Bronchial epithelial cell (primary cell): Measurements from ENCODE around the gene PDE5A. TPM values are rescaled to one million over a fixed set of nuclear protein-coding genes. Genes with fewer than 3 reads are reported as not detected.

Source experiments
- DNase-seq: peaks from one replicate; pipeline ENCODE4 v3.0.0-alpha.2; 2010; ENCODE audit warnings: low read depth
- FAIRE-seq: peaks from 2 replicates; lab custom pipeline; 2011; peaks lifted over from hg19 to GRCh38; lab: Jason Lieb, UNC
- H3K27me3 ChIP-seq: 2 replicates; pipeline ENCODE4 v1.5.1; 2011; ENCODE audit warnings: low read length; ENCODE audit not compliant: control insufficient read depth, insufficient read depth
- H3K36me3 ChIP-seq: 2 replicates; pipeline ENCODE4 v1.5.1; 2011; ENCODE audit warnings: low read length; ENCODE audit not compliant: control insufficient read depth, insufficient read depth
- H3K4me3 ChIP-seq: 2 replicates; pipeline ENCODE4 v1.5.1; 2011; ENCODE audit warnings: mild to moderate bottlenecking, low read depth, low read length, control low read depth
- total RNA-seq: library from RNA; depleted of rRNA; stranded (reverse); fragments of >200 nt; gene quantifications from 2 replicates; pipeline ENCODE4 v1.2.1, GENCODE V29; 2014
- TF ChIP-seq, protein P1 (sequence below): IDR thresholded peaks from 2 replicates; pipeline ENCODE4 v1.5.1; 2011; ENCODE audit warnings: mild to moderate bottlenecking, moderate library complexity, low read length, control low read depth, inconsistent platforms; ENCODE audit not compliant: insufficient read depth, severe bottlenecking

PDE5A gene
- total RNA-seq, 1 donor from 2014 or later, result 5.8 TPM

DNA sequence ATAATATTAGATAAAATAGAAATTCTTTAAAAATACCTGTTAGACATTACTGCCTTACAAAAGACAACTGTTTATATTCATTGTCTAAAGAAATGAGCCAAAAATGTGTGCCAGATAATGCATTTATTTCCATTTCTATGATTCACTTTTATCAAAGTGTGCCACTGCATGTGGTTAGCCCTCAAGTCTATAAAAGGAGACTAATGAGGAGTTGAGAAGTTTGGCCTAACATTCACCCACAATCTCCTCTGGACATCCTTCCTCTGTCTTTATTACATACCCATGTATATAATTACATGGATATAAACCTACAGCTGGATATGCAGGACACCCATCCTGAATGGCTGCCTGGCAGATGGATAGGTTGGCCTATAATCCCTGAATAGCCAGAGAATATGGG lies 42.6 kb upstream of the PDE5A start:
- no peak for FAIRE-seq
- H3K27me3 ChIP-seq, result no peaks in the 10 kb centered on the region

DNA sequence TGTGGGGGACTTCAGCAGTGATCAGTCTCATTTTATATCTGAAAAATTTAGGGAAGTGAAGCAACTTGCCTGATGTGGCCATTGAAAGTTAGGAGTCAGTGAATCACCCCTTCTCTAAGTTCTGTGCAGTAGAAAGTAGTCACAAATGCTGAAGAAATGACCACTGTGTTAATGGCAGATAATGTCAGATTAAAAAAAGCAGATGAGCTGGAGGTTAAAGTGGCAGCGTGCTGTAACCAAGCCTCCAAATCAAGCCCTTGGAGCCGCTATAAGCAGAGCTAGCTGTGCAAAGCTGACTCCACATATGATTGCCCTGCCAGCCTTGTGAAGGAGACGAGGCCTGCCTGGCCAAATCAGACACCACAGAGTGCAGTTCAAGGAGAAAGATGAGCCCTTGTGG lies 39.2 kb upstream of the PDE5A start:
- DNase-seq, result no peak
- FAIRE-seq, result no peak
- H3K27me3 ChIP-seq, result no peaks in the 10 kb centered on the region
- no peak overlapping the region for H3K4me3 ChIP-seq
- no peaks in the 10 kb centered on the region for H3K36me3 ChIP-seq
- TF ChIP-seq, protein P1, sequence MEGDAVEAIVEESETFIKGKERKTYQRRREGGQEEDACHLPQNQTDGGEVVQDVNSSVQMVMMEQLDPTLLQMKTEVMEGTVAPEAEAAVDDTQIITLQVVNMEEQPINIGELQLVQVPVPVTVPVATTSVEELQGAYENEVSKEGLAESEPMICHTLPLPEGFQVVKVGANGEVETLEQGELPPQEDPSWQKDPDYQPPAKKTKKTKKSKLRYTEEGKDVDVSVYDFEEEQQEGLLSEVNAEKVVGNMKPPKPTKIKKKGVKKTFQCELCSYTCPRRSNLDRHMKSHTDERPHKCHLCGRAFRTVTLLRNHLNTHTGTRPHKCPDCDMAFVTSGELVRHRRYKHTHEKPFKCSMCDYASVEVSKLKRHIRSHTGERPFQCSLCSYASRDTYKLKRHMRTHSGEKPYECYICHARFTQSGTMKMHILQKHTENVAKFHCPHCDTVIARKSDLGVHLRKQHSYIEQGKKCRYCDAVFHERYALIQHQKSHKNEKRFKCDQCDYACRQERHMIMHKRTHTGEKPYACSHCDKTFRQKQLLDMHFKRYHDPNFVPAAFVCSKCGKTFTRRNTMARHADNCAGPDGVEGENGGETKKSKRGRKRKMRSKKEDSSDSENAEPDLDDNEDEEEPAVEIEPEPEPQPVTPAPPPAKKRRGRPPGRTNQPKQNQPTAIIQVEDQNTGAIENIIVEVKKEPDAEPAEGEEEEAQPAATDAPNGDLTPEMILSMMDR, result no peak

More for the DNA sequence above, 42.6 kb upstream of the PDE5A start:
- TF ChIP-seq, protein P1, result no peak
- Histone ChIP-seq H3K4me3 (no peak overlapping the region), H3K36me3 (no peaks in the 10 kb centered on the region)
- no peak for DNase-seq

DNA sequence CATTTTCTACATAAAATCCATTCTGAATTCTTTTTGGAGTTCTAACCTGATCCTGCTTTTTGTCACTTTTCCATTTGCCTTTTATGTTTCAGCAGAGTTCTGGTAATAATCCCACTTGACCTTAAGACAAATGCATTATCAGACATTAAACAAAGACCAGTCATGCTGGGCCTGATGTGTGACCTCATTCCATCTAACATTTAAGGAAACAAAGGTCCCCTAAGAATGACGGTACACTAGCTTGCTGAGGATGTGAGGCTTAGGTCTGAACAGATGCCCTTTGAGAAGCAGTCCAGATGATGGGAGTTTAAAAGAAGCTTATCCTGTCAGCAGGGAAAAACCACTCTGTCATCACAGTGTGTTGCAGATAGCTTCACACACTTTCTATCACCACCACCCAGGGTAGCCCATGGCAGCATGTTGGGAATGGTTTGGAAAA lies 38.1 kb upstream of the PDE5A start:
- no peaks in the 10 kb centered on the region for H3K27me3 ChIP-seq
- no peaks in the 10 kb centered on the region for H3K36me3 ChIP-seq
- DNase-seq (no peak), FAIRE-seq (peak; percentile 58)
- H3K4me3 ChIP-seq, result no peak overlapping the region
- TF ChIP-seq, protein P1, result no peak

GRCh38 chr4:119665752-119666151 lies 37.1 kb upstream of the PDE5A start:
- FAIRE-seq (no peak), DNase-seq (no peak)
- TF ChIP-seq, protein P1, result no peak
- Histone ChIP-seq H3K4me3 (no peak overlapping the region), H3K27me3 (no peaks in the 10 kb centered on the region), H3K36me3 (no peaks in the 10 kb centered on the region)

GRCh38 chr4:119664168-119664907 lies 35.7 kb upstream of the PDE5A start:
- H3K27me3 ChIP-seq, result no peaks in the 10 kb centered on the region
- H3K4me3 ChIP-seq, result no peak overlapping the region
- TF ChIP-seq, protein P1, result no peak
- no peaks in the 10 kb centered on the region for H3K36me3 ChIP-seq
- DNase-seq, result no peak
- FAIRE-seq, result no peak
